Germinal center (tissue), 1 donor: ENCODE data around the gene CCDC180.
"Not testable (repeated sequence)": the region's sequence is repeated elsewhere in the genome, so short reads cannot be mapped to it uniquely, and the experiment has no call there.

ENCODE experiments used
- DNase-seq: peaks from one replicate; pipeline ENCODE4 v3.0.0; 2012; ENCODE audit warnings: mixed read lengths, low spot score

Gene CCDC180

GRCh38 chr9:97311798-97312500 is 4.5 kb downstream of the CCDC180 start:
- DNase-seq: no peak

GRCh38 chr9:97312556-97312955 is 5.1 kb downstream of the CCDC180 start:
- no peak for DNase-seq

GRCh38 chr9:97313243-97313642 is 5.8 kb downstream of the CCDC180 start:
- DNase-seq: no peak

GRCh38 chr9:97313746-97314145 is 6.3 kb downstream of the CCDC180 start:
- DNase-seq: no peak

GRCh38 chr9:97314503-97314902 is 7.0 kb downstream of the CCDC180 start:
- no peak for DNase-seq

GRCh38 chr9:97315550-97315949 is 8.1 kb downstream of the CCDC180 start:
- no peak for DNase-seq

- DNase-seq: no peak
Measured at GRCh38 chr9:97316904-97317303, 9.4 kb downstream of the CCDC180 start.

GRCh38 chr9:97318433-97318832 is 11.0 kb downstream of the CCDC180 start:
- no peak for DNase-seq

GRCh38 chr9:97319395-97319794 is 11.9 kb downstream of the CCDC180 start:
- DNase-seq: no peak

- DNase-seq: no peak
Measured at GRCh38 chr9:97320080-97320642, 12.7 kb downstream of the CCDC180 start.

GRCh38 chr9:97321251-97321650 is 13.8 kb downstream of the CCDC180 start:
- no peak for DNase-seq

- DNase-seq: no peak
Measured at GRCh38 chr9:97321691-97322090, 14.2 kb downstream of the CCDC180 start.

GRCh38 chr9:97322105-97322504 is 14.6 kb downstream of the CCDC180 start:
- DNase-seq: no peak

- no peak for DNase-seq
Measured at GRCh38 chr9:97324954-97325353, 17.5 kb downstream of the CCDC180 start.

GRCh38 chr9:97327562-97327961 is 20.1 kb downstream of the CCDC180 start:
- no peak for DNase-seq

- DNase-seq: no peak
Measured at GRCh38 chr9:97332993-97333392, 25.5 kb downstream of the CCDC180 start.

GRCh38 chr9:97335622-97336021 is 28.2 kb downstream of the CCDC180 start:
- DNase-seq: not testable (repeated sequence)

GRCh38 chr9:97348871-97349270 is 41.4 kb downstream of the CCDC180 start:
- DNase-seq: no peak

GRCh38 chr9:97349400-97349799 is 41.9 kb downstream of the CCDC180 start:
- no peak for DNase-seq

- DNase-seq: no peak
Measured at GRCh38 chr9:97354637-97355036, 47.2 kb downstream of the CCDC180 start.

- no peak for DNase-seq
Measured at GRCh38 chr9:97357056-97357455, 49.6 kb downstream of the CCDC180 start.
